GM19463 (cell line): ENCODE results near the gene EXD3.

ENCODE experiments used
- ATAC-seq: cut with Tn5 transposase; IDR thresholded peaks from one replicate; pipeline ENCODE4 v1.9.1; 2021; ENCODE audit warnings: mild to moderate bottlenecking, moderate library complexity; ENCODE audit not compliant: unreplicated experiment

The EXD3 gene

DNA sequence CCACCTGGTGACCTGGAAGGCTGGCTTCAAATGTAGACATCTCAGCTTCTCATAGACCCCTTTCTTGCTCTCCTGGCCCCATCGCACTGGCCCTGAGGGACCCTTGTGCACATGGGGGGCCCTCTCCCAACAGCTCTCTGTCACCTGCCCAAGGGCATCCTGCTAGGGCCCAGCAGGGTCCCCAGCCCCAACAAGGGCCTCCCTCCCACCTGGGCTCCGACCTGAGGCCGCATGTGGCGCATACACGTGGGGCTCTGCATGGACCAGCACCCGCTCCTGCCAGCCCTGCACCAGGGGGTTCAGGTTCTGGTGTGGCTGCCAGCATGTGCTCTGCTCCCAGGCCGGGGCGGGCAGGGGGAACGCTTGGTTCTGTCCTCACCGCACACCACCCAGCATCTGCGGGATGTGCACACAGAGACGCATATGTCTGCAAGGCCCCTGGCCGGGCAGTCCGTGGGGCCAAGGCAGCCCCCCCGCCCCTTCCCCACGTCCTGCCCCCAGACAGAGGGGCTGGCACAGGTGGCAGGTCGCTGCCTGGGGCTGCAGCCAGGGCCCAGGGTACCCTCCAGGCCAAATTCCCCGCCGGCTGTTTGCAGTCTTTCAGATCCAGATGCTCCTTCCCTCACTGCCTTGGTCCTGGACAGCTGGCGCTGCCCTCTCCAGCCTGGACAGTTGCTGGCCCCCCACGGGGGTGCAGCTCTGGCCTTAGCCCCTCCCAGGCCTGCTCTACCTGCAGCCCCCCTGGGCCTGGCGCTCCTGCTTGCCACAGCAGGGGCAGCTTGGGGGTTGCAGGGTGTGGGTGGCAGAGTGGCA lies 103.0 kb downstream of the EXD3 start:
- ATAC-seq = no peak

GRCh38 chr9:137319011-137319738 lies 103.8 kb downstream of the EXD3 start:
- no peak for ATAC-seq

- ATAC-seq = no peak
These were observed 104.4 kb downstream of the EXD3 start for GRCh38 chr9:137318602-137319001.

DNA sequence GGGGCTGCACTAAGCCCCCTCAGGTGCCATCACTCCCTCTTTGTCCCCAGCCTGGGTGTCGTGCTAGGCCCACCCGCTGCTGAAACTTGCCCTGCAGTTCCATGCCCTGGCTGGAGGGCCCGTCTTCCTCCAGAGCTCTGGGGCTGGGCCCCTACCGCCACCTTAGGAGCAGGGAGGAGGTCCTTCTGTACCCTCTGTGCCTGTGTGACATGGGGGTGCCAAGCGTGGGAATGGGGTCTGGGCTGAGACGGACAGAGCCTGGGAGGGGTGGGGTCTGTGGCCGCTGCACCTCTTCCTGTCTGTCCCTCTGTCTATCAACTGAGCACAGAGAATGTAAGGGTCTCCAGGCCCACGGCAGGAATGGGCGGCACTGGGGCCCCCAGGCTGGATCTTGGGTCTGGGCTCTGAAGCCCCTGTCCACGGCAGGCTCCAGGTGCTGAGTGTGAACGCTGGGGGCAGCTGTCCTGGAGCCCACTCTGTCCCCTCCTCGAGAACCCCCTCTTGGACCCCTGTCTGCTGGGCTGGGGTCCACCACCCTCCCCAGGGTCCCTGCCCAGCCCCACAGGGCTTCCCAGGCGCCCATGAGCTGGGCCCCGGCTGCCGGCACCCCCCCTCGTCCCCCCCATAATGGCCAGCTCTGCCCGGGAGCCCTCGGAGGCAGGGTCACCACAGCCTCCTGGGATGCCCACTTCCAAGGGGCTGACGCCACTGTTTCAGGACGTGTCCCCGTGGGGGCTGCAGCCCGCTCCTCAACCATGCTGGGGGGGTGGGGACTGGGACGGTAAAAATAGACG lies 105.0 kb downstream of the EXD3 start:
- no peak for ATAC-seq

DNA sequence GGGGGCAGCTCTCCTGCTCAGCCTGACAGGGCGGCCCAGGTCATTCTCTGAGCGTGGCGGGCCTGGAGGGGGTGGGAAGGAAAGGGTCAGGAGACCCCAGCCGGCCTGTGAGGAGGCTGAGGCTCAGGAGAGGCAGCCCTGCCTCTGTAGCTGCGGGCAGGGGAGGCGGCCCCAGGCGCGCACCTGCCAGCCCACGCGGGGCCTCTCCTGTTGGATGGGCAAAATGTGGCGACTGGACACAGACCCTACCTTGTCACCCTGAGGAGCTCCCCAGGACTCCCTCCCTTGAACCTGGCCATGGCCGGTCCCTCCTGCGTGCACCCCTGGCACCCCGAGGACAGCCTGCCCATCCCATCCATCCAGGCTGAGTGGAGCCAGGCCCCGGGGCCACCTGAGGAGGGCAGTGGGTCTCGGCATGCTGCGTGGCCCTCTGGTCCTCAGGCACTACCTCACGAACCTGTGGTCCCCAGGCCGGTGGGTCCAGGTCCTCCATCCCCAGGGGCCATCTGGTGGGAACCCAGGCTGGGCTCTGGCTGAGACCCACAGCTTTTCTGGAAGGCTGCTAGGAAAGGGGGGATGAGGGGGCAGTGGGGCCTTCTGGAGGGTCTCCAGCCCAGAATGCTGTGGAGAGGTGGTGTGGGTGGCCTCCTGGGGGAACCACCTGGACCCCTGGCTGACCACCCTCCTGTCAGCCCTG lies 105.8 kb downstream of the EXD3 start:
- no peak for ATAC-seq

DNA sequence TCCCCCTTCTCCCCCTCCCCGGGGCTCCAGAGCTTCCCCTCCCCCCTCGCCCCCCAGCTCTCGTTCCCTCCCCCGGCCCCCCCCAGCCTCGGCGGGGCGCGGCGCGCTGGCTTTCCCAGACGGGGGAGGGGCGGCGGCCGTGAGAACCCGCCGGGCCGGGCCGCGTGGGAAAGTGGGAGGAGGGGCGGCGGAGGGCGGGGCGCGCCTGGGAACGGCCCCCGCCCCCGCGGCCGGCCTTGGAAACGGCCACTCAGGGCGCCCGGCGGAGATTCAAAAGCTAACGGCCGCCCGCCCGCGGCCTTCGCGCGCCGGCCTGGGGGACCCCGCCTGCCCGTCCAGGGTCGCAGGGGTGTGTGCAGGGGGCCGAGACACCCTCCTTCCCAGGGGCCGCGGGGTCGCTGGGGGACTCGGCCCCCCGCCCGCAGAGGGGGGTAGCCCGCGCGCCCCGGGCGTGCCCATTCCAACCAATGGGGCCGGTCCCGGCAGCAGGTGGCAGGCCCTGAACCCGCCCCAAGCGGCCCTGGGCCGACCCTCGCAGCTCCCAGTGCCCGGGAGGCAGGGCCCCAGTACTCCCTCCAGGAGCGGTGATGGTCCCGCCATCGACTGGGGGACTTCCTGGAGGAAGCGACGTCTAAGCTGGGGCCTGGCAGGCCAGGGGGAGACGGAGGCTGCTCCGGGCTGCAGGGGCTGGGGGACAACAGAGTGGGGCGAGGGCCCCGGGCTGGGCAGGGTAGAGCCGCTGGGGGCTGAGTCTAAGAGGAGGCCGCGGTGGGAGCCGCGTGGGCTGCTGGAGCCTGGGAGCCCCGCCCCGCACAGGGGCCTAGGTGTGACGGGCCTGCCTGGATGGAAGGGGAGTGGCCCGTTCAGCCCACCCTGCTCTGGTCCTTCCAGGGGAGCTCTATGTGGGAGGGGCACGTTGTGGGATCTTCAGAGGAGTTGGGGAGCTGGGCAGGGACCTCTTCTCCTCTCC lies 106.7 kb downstream of the EXD3 start:
- ATAC-seq = no peak

- no peak for ATAC-seq
These were observed 107.4 kb downstream of the EXD3 start for GRCh38 chr9:137315581-137316011.

DNA sequence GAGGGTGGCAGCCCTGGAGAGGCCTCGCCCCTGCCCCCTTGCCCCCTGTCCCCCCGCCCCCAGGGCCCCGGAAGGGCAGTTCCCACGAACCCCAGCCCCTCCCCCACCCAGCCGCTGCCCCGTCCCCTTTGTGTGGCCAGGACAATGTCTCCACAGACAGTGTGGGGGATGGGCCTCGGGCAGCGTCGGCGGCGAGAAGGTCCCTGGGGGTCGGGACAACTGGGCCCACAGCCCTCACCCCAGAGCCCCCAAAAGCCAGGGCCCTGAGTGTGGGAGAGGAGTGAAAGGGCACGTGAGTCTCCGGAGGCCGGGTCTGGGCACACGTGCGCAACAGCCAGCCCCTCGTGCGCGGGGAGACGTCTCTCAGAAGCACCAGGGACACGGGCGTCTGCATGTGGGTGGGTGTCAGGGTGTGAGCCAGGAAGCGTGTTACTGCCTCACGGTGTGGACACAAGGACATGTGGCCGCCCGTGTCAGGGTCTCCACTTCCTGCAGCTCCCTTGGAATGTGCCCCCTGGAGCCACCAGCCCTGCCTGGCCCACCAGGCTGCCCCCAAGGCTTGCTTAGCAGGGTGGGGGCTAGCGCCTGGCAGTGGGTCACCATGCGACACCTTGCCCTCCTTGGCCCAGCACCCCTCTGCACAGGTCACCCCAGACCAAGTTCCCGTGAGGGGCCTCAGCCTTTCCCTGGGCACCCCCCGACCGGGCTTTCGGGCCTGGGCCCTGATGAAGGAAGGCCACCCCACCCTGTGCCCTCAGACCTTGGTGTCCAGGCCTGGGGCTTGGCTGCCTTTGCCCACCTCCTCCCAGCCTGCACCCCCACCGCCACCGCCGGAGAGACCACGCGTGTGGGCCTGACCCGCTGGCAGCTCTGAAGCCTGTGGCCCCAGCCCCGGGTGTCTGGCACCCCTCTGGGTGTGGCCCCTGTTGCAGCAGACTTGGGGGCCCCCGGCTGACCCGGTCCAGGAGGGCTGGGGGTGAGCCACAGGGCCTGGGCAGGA lies 108.1 kb downstream of the EXD3 start:
- no peak for ATAC-seq

GRCh38 chr9:137313956-137314560 lies 108.9 kb downstream of the EXD3 start:
- ATAC-seq = no peak

DNA sequence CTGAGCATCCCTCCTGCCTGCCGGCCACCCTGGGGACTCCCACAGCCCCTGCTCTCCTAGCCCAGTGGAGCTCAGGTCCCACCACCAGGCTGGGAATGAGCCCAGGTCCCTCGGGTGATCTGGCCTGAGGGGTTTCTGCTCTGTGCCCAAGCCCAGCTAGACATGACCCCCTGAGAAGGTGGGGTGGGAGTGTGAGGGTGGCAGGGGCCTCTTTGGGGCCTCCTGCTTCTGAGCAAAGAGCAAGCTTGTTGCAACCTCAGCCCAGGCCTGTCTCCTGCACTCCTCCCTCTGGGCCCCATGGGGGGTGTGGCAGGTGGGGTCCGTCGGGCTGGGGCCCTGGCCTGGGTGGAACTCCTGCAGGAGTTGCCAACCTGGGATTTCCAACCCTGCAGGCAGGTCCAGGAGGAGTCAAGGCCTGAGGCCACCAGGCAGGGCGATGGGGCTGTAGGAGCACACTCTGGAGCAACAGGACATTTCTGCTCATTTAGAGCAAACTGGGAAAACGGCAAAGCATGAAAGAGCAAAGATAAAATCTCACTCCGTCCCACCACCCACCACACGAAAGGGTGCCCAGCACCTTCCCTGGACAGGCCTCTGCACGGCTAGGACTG lies 109.5 kb downstream of the EXD3 start:
- no peak for ATAC-seq

DNA sequence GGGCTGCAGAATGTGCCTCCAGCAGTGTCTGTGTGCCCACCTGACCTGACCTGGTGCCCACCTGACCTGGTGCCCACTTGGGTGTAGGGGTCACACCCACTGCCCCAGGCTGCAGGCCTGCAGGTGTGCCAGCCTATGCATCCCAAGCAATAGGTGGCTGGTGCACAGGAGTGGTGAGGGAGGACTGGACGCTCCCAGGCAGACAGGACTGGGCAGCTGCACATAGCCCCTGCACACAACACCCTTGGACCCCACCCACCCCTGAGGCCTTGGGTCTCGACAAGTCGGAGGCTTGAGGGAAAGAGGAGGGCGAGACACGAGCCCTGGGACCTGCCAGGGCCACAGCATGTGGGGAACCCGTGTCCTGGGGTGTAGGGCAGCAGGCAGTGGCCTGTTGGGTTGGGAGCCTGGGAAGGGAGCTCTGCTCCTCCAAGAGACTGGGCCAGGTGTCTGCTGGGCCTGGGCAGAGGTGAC lies 110.1 kb downstream of the EXD3 start:
- no peak for ATAC-seq

GRCh38 chr9:137311986-137312851 lies 110.7 kb downstream of the EXD3 start:
- ATAC-seq = no peak

- no peak for ATAC-seq
These were observed 111.6 kb downstream of the EXD3 start for GRCh38 chr9:137311171-137311985.

DNA sequence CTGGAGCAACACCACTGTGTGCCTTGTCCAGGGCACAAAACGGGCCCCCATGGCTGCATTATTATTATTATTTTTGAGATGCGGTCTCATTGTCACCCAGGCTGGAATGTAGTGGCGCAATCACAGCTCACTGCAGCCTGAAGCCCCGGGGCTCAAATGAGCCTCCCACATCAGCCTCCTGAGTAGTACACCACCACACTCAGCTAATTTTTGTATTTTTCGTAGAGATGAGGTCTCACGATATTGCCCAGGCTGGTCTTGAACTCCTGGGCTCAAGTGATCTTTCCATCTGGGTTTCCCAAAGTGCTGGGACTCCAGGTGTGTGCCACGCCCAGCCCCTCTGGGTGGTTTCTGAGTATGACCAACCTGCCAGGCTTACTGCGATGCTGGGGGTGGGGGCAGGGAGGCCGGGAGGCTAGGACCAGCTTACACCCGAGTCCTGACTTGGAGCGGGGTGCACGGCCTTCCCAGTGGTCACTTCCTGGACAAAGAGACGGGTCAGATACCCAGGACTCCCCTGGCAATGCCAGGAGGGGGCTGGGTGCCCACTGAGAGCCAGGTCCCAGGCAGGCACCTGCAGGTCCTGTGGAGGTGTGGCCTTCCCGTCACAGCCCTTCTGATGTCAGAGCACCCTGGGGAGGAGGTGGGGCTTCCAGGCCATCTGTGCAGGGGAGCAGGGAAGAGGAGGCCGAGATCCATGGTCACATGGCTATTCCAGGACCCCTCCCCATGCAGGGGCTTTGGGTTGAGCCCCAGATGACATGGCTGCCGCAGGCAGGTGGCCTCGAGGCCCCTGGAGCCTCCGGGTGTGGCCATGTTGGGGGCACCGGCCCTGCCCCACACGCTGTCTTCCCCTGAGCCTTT lies 112.5 kb downstream of the EXD3 start:
- no peak for ATAC-seq
